Pancreas (tissue), 10 donors: Measurements from ENCODE around the gene CFAP46. TPM values are rescaled to one million over a fixed set of nuclear protein-coding genes. Genes with fewer than 3 reads are reported as not detected.
A peak's percentile ranks its signal among the peaks of the same experiment; 100 is the strongest.

Experiments used
- ATAC-seq, 4 donors: fragments of 200-7000 bp; cut with Tn5 transposase; one replicate each; pipeline versions ENCODE4 v1.8.0 to v1.9.1; 2020; ENCODE audit warnings: mild to moderate bottlenecking in 4 of 4, moderate library complexity in 4 of 4
- DNase-seq, 6 donors: peaks; one replicate each; pipeline ENCODE4 v3.0.0-alpha.2; 2020
- FAIRE-seq: peaks from 2 replicates; lab custom pipeline; 2012; peaks lifted over from hg19 to GRCh38; lab: Jason Lieb, UNC
- H3K27ac ChIP-seq, 4 donors: fragments of 200-600 bp; sonication (generic); 1 replicate in 3 of 4; 2 replicates in 1 of 4; pipeline versions ENCODE4 v1.5.0 to v1.8.0; 2020
- H3K27me3 ChIP-seq, 4 donors: fragments of 200-600 bp; one replicate each; pipeline ENCODE4 v1.8.0; 2021
- H3K36me3 ChIP-seq, 3 donors: fragments of 200-600 bp; sonication (generic) in 1 of 3; one replicate each; pipeline versions ENCODE4 v1.5.0 to v1.8.0; 2020 to 2021
- H3K4me1 ChIP-seq, 3 donors: fragments of 200-600 bp; one replicate each; pipeline ENCODE4 v1.8.0; 2021
- H3K4me3 ChIP-seq, 4 donors: fragments of 200-600 bp; sonication (generic) in 2 of 4; one replicate each; pipeline versions ENCODE4 v1.5.0 to v1.8.0; 2020 to 2021
- H3K9me3 ChIP-seq, 4 donors: fragments of 200-600 bp; one replicate each; pipeline ENCODE4 v1.8.0; 2021
- CTCF ChIP-seq, 4 donors: fragments of 200-600 bp; sonication (generic) in 3 of 4; IDR thresholded peaks; one replicate each; pipeline versions ENCODE4 v1.5.0 to v1.8.0; 2021; ENCODE audit warnings: antibody characterized with exemption in 4 of 4
- WGBS, 2 donors: extraction: QIAGEN DNeasy Blood & Tissue Kit; methylation state at CpG; one replicate each; pipeline ENCODE4 v1.1.7; 2013; 5-methylcytosine and 5-hydroxymethylcytosine counted together
- intact Hi-C, 3 donors: fragments of 100-400 bp; cut with DNase I; formaldehyde crosslinking; loops; one replicate each; pipeline versions ENCODE4 v1.11.1 to v1.14.2; 2022
- polyA plus RNA-seq, 2 donors: library from polyadenylated mRNA; stranded (reverse); fragments of 200-250 nt; gene quantifications; one replicate each; pipeline ENCODE4 v1.2.3, GENCODE V29; 2013
- total RNA-seq, 6 donors: library from RNA; stranded (reverse); fragmentation: NEBNext Ultra II Directional in 4 of 6; extraction: Animal tissue kit (Norgen Biotek cat#: 25700) in 4 of 6; gene quantifications; one replicate each; pipeline versions ENCODE4 v1.2.1 to v1.2.4, GENCODE V29; 2021 to 2023
- donor health status: healthy with polysubstance abuse.
- donor health status: DM: no; HTN: no; CAD: no; lungs with moderate emphysema.
- donor health status: DM: no; HTN: no; CAD: no.
- donor health status: control.
- donor health status: control.
- donor health status: Bipolar disorder and iron deficiency.
- donor health status: DM: yes; HTN: yes; CAD: no.
- donor health status: DM: no; HTN: no; CAD: no.
- donor health status: DM: no; HTN: no; CAD: no.
- donor health status: DM: yes; HTN: yes; CAD: no.

The CFAP46 gene
- total and polyA plus RNA-seq, 8 donors: 0.39 to 1.6 (median 1.0) TPM

GRCh38 chr10:132810141-132810806 lies 132.1 kb downstream of the CFAP46 start:
- no peaks in the 10 kb centered on the region for H3K27me3 ChIP-seq
- no peak for FAIRE-seq

GRCh38 chr10:132809232-132810140 lies 132.9 kb downstream of the CFAP46 start:
- Histone ChIP-seq H3K4me3 (no peak overlapping the region), H3K4me1 (no peaks in the 10 kb centered on the region), H3K27me3 (no peaks in the 10 kb centered on the region), H3K27ac (no peak overlapping the region), H3K9me3 (no peaks in the 10 kb centered on the region), H3K36me3 (no peaks in the 10 kb centered on the region)
- DNase-seq (peak in 2 of 6 donors; percentile 45 to 49), FAIRE-seq (no peak), ATAC-seq (no peak)
- WGBS, 2 donors: 54 to 69% methylated on average over 38 of the region's 38 CpGs
- intact Hi-C loops: no loop called here
- TF ChIP-seq CTCF (IDR thresholded peaks at IDR 0.05): no peak

More at GRCh38 chr10:132810141-132810806, 132.1 kb downstream of the CFAP46 start:
- 60 to 75% methylated on average over 39 of the region's 39 CpGs for WGBS, 2 donors
- peak in 3 of 6 donors; percentile 20 to 53 (median 48) for DNase-seq
- H3K4me3 ChIP-seq: no peak overlapping the region
- no peak for TF ChIP-seq CTCF (IDR thresholded peaks at IDR 0.05)
- H3K4me1 ChIP-seq: no peaks in the 10 kb centered on the region
- H3K36me3 ChIP-seq: no peaks in the 10 kb centered on the region
- intact Hi-C loops: no loop called here
- no peak overlapping the region for H3K27ac ChIP-seq
- no peak for ATAC-seq
- H3K9me3 ChIP-seq: no peaks in the 10 kb centered on the region

GRCh38 chr10:132808383-132809231 lies 133.8 kb downstream of the CFAP46 start:
- ATAC-seq: no peak
- Histone ChIP-seq H3K4me3 (no peak overlapping the region), H3K36me3 (no peaks in the 10 kb centered on the region), H3K4me1 (no peaks in the 10 kb centered on the region), H3K27ac (no peak overlapping the region), H3K9me3 (no peaks in the 10 kb centered on the region), H3K27me3 (no peaks in the 10 kb centered on the region)
- FAIRE-seq: no peak
- 35 to 43% methylated on average over 40 to 42 of the region's 42 CpGs for WGBS, 2 donors
- TF ChIP-seq CTCF (IDR thresholded peaks at IDR 0.05): no peak
- DNase-seq: peak in 2 of 6 donors; percentile 58
- intact Hi-C loops: no loop called here

- Histone ChIP-seq H3K4me1 (no peaks in the 10 kb centered on the region), H3K27me3 (no peaks in the 10 kb centered on the region), H3K9me3 (no peaks in the 10 kb centered on the region), H3K36me3 (no peaks in the 10 kb centered on the region), H3K27ac (no peak overlapping the region), H3K4me3 (no peak overlapping the region)
- DNase-seq (peak in 2 of 6 donors; percentile 41 to 47), FAIRE-seq (no peak), ATAC-seq (no peak)
- intact Hi-C loops: no loop called here
- no peak for TF ChIP-seq CTCF (IDR thresholded peaks at IDR 0.05)
- WGBS, 2 donors: 77 to 79% methylated on average over 22 to 27 of the region's 27 CpGs
Measured at GRCh38 chr10:132807621-132808049, 134.7 kb downstream of the CFAP46 start.
